ENCODE results near the gene NES. TPM values are rescaled to one million over a fixed set of nuclear protein-coding genes. Genes with fewer than 3 reads are reported as not detected.

The NES gene, protein sequence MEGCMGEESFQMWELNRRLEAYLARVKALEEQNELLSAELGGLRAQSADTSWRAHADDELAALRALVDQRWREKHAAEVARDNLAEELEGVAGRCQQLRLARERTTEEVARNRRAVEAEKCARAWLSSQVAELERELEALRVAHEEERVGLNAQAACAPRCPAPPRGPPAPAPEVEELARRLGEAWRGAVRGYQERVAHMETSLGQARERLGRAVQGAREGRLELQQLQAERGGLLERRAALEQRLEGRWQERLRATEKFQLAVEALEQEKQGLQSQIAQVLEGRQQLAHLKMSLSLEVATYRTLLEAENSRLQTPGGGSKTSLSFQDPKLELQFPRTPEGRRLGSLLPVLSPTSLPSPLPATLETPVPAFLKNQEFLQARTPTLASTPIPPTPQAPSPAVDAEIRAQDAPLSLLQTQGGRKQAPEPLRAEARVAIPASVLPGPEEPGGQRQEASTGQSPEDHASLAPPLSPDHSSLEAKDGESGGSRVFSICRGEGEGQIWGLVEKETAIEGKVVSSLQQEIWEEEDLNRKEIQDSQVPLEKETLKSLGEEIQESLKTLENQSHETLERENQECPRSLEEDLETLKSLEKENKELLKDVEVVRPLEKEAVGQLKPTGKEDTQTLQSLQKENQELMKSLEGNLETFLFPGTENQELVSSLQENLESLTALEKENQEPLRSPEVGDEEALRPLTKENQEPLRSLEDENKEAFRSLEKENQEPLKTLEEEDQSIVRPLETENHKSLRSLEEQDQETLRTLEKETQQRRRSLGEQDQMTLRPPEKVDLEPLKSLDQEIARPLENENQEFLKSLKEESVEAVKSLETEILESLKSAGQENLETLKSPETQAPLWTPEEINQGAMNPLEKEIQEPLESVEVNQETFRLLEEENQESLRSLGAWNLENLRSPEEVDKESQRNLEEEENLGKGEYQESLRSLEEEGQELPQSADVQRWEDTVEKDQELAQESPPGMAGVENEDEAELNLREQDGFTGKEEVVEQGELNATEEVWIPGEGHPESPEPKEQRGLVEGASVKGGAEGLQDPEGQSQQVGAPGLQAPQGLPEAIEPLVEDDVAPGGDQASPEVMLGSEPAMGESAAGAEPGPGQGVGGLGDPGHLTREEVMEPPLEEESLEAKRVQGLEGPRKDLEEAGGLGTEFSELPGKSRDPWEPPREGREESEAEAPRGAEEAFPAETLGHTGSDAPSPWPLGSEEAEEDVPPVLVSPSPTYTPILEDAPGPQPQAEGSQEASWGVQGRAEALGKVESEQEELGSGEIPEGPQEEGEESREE (N-terminal part only)
- polyA plus RNA-seq (ENCODE audit: insufficient read length), result 146 TPM
- long read RNA-seq, donor 1, full-length matches to known transcripts, result 52 of 60 reads
- long read RNA-seq, donor 1, partial matches to known transcripts, result 8 of 60 reads
- long read RNA-seq, donor 1, other reads (novel, unspliced or antisense), result 0 of 60 reads
- long read RNA-seq, donor 2, full-length matches to known transcripts, result 25 of 25 reads
- long read RNA-seq, donor 2, partial matches to known transcripts, result 0 of 25 reads
- long read RNA-seq, donor 2, other reads (novel, unspliced or antisense), result 0 of 25 reads
- long read RNA-seq, donor 3, full-length matches to known transcripts, result 21 of 21 reads
- long read RNA-seq, donor 3, partial matches to known transcripts, result 0 of 21 reads
- long read RNA-seq, donor 3, other reads (novel, unspliced or antisense), result 0 of 21 reads
- long read RNA-seq, donor 4, full-length matches to known transcripts, result 1 of 1 reads
- long read RNA-seq, donor 4, partial matches to known transcripts, result 0 of 1 reads
- long read RNA-seq, donor 4, other reads (novel, unspliced or antisense), result 0 of 1 reads
- long read RNA-seq, donor 5, full-length matches to known transcripts, result 34 of 34 reads
- long read RNA-seq, donor 5, partial matches to known transcripts, result 0 of 34 reads
- long read RNA-seq, donor 5, other reads (novel, unspliced or antisense), result 0 of 34 reads
- long read RNA-seq, donor 6, full-length matches to known transcripts, result 36 of 36 reads
- long read RNA-seq, donor 6, partial matches to known transcripts, result 0 of 36 reads
- long read RNA-seq, donor 6, other reads (novel, unspliced or antisense), result 0 of 36 reads
- long read RNA-seq, donor 7, full-length matches to known transcripts, result 46 of 46 reads
- long read RNA-seq, donor 7, partial matches to known transcripts, result 0 of 46 reads
- long read RNA-seq, donor 7, other reads (novel, unspliced or antisense), result 0 of 46 reads
- long read RNA-seq, donor 8, full-length matches to known transcripts, result 3 of 3 reads
- long read RNA-seq, donor 8, partial matches to known transcripts, result 0 of 3 reads
- long read RNA-seq, donor 8, other reads (novel, unspliced or antisense), result 0 of 3 reads

DNA sequence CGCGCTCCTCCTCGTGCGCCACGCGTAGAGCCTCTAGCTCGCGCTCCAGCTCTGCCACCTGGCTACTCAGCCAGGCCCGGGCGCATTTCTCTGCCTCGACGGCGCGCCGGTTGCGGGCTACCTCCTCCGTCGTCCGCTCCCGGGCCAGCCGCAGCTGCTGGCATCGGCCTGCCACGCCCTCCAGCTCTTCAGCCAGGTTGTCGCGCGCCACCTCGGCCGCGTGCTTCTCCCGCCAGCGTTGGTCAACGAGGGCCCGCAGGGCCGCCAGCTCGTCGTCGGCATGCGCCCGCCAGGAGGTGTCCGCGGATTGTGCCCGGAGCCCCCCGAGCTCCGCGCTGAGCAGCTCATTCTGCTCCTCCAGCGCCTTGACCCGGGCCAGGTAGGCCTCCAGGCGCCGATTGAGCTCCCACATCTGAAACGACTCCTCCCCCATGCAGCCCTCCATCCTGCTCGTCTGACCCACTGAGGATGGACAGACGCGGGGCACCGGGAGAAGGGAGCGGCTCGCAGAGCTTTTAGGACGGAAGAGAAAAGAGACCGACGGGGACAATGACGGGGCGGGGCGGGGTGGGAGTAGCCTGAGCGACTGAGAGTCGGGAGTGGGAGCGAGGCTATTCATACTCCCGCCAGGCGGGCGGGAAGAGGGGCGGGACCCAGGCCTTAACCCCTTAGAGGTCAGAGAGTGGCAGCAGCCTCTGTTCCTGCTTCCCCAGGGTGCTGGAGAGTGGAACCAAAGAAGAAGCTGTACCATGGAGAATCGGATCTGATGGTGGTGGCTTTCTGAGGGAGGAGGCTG lies at the start of gene NES:
Gene NES, minus strand, starts transcription at position 588 of the 796 bp plus-strand sequence. Its CDS starts 143 bp downstream, at position 445.
- no peak for DNase-seq

DNA sequence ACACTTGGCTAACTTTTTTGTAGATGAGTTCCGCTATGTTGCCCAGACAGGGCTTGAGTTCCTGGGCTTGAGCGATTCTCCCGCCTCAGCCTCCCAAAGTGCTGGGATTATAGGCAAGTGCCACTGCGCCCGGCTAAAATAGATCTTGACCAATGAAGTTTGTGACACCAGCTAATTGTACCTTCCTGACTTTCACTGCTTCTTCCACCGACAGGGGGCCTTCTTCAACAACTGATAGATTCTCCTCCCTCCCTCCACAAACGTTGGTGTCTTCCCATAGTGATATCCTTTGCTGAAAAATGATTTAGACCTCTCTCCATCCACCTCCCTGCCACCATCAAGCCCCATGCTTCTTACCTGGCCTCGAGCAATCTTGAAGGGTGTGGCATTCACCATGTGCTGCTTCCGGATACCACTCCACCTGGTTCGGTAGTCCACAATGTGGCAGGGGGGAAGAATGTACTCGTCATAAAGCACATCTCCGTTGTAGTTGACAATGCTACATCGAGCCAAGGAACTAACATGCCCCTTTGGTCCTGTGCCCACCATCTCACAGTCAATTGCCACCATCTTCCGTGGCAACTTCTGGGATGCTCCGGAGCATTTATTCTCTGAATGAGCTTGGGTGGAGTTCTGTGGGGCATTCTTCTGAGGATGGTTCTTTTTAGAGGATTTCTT lies 49.5 kb upstream of the NES start:
- DNase-seq, result no peak

DNA sequence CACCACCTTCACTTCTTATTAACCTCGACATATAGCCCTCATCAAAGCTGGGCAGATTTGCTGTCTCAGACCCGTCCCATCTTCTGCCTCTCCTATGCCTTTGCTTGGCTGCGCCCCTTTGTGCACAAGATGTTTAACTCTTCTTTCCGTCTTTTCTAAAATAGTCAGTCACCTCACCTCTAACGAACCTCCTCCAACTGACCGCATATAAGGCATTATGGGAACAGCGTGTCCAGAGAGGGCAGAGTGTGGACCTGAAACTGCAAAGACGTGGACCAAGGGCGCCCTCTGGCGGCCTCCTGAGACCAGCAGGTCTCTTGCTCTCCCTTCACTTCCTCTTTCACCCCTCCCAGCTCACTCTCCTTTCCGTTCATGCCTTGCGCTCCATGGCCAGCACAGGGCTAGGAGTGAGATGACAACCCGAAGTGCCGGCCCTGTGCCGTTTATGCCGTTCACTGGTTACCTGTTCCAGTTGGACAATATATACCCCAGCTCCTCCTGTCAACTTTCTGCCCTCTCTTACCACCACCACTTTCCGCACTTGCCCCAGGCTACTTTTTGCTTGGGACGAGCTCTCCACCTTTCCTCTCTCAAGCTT lies 48.6 kb upstream of the NES start:
- peak; percentile 89 for DNase-seq

DNA sequence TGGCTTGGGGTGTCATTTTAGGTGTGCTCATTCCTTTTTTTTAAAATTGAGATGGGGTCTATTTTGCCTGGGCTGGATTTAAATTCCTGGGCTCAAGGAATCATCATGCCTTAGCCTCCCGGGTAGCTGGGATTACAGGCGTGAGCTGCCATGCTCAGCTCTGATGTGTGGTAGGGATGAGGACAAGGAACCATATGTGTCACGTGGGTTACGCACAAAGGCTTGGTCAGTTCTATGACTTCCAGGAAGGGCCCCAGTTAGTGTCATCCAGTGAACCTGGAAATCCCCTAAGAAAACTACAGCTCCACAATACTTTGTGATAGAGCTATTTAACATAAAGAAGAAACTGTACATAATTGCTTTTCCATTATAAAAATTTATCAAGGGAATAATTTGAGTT lies 44.3 kb upstream of the NES start:
- no peak for DNase-seq

DNA sequence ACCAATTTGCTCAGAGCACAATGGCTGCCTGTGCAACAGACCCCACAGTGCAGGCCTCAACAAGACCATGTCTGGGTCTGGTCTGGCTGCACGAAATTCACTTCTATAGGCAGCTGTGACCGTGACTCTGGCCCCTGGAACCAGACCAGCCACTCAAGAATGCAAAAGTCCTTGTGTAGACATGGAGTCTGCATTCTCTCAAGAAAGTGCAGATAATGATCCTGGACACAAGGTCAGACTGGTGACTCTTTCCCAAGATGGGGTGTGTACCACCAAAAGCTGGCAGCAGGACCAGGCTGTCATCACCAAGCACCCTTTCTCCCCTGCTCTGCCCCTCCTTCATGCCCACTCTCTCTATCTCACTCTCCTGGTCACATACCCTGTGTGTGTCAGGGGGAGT lies 43.9 kb upstream of the NES start:
- DNase-seq, result no peak

DNA sequence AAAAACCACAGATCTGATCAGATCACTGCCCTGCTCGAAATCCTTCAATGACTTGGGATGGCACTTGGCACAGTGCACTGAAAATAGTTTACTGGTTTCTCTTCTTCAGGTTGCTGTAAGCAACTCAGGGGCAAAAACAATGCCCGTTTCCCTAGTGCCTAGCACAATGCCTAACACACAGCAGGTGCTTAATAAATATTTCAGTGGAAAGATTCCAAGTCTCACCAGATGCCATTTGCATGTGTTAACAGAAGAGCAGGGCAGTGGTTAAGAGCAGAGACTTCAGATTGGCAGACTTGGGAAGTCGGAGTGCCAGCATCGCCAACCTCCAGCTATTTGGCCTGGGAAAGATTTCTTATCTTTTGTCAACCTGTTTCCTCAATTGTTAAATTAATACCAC lies 40.1 kb upstream of the NES start:
- no peak for DNase-seq

DNA sequence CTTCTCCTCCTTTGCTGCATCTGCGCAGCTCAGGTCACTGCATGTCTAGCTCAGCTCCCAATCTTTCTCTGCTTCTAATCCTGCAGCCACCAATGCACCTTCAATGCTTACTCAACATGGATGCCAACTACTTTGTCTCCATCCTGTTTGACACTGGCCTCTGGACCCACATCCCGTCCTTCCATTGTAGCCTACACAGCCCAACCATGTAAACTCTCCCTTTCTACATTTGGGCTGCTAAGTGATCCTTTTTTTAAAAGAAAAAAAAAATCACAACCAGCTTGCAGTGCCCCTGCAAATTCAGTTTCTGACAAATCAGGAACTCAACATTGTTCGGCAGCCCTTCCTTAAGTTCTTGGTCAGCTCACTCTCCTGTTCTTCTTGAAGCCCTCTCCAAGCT lies 37.6 kb upstream of the NES start:
- DNase-seq, result no peak

DNA sequence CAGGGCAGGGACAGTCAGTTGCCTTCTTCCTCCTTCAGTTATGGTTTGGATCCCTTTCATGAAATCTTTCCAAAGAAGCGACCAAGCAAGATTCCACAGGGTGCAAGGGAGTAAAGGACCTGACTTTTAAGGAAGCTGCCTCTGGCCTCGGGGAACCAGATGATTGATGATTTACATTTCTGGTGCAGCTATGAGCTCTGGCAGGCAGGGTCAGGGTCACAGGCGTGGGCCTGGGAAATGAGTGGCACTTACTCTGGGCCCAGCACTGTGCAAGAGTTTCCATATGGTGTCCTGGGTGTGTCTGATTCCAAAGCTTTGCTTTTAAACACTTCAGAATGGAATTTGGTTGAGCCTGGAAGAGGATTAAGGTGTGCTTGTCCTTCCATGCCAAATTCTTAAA lies 35.4 kb upstream of the NES start:
- no peak for DNase-seq

DNA sequence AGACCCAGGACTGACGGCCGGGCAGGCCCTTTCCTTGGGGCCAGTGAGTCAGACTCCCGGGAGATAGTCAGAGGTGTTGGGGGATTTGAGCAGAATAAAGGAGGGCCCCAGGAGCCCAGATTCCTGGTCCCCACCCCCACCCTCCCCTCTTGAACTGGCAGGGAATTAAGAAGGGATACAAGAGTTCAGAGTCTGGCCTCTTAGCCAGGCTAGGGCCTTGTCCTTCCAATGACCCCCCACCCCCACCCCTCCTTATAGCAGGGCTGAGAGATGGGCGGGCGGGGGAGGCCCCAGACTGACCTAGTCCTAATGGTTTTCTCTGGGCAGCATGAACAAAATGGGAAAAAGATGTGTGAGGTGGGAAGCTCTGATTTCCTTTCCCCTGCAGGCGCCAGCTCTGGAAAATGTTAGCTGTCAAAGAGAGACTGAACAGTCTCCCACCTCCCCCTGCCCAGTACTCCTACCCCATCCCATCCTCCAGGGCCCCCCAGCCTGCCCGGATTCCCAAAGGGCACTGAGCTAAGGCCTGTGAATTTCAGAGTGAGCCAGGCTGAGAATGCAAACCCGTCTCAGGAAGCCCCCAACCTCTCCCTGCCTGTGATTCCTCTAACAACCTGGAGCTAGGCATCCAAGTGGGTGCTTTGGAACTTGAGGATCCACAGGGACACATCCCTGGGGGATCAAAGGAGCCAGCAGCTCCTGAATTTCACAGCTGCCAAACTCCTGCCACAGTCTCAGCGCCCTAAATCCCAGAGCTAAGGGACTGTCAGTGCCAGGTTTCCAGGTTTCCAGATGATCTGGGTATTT lies 34.0 kb upstream of the NES start:
- no peak for DNase-seq

DNA sequence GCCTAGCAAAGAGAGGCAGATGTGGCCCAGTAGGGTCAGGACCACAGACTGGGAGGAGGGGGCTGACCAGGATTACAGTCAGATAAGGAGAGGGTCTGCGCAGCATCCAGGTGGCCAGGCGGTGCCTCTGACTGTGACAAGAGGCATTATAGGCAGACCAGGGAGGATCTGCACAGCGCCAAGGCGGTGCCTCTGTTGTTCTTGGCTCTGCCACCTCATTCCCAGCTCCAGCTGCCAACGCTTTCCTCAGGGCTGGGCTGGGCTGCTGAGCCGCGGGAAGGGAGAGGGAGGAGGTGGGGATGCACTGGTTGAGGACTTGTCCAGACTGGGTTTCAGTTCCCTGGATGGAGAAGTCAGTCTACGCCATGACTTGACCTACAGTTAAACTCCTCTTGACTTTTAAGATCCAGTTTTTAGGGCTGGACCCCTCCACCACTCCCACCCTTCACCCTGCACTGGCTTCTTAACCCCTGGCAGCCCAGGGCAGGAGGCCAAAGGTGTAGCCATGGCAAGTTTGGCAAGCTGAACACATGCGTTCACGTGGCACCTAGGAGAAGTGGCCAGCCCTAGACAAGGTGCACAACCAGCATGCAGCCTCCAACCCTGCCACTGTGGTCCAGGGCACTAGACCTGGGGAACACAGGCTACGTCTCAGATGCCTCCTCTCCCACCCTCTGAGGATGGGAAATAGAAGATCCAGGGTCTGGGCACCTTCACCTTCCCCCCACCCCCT lies 32.7 kb upstream of the NES start:
- no peak for DNase-seq

DNA sequence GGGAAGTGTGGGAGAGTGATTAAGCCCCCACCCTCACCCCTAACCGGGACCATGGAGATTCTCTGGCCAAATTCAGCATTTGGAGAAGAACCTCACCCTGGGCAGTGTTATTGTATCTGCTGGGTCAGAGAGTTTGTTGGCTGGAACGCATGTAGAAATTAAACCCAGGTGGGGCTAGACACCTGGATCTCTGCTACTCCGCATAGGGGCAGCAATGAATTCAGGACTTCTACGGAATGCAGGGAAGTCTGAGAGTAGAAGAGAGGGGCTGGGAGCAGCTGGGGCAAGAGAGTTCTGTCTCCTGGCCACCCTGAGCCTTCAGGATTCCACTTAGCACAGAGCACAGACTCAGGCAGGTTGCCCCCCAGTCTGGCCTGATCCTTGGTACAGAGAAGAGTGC lies 31.8 kb upstream of the NES start:
- DNase-seq, result no peak

DNA sequence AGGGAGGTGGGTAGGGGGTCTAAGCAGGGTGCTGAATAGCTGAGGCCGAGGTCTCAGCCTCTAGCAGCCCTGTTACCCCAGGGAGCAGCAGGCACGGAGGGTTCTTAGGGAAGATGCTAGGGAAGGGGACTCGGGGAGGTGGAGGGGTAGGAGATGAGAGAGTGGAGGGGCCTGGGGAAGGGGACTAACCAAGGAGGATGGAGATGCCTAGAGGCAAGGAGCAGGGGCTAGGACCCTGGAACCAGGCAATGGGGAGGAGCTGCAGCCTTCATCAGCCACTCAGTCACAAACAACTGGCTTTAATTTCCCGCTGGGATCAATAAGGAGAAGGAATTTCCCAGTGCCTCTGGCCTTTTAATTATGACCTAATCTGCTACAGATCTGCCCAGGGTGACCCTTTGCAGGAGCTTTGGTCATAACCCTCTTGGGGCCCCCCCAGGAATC lies 31.0 kb upstream of the NES start:
- no peak for DNase-seq

DNA sequence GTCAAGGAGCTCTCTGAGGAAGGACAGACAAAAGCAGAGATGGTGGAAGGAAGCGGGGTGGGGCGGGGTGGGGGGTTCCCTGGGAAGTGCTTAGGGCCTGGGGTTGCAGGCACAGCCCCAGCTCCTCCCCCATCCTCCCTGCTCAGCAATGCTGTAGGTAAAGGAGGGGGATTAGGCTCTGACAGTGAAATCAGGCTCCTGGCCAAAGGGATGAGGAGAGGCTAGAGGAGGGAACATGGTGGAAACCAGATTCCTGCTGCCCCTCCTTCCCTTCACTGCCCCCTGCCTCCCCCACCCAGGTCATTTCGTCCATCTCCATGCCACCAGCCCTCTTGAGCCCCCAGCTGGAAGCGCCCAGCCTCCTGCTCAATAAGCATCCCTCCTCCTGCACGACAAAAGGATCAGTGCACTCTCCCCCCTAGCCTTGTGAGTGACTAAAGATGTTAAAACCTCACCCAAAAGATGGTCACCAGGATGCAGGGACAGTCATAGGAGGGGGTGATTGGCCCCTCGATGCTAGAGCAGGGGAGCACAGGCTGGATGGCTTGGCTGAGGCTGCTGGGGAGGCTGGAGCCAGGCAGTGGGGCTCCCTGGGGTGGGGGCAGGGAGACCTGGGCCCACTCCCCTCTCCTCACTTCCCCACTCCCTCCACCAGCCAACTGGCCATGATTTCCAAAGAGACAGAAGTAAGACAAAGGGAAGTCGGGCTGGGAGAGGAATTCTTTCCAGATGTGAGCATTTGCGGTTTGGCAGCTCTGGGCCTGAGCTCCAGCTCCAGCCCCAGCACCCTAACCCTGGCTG lies 30.4 kb upstream of the NES start:
- DNase-seq, result no peak

DNA sequence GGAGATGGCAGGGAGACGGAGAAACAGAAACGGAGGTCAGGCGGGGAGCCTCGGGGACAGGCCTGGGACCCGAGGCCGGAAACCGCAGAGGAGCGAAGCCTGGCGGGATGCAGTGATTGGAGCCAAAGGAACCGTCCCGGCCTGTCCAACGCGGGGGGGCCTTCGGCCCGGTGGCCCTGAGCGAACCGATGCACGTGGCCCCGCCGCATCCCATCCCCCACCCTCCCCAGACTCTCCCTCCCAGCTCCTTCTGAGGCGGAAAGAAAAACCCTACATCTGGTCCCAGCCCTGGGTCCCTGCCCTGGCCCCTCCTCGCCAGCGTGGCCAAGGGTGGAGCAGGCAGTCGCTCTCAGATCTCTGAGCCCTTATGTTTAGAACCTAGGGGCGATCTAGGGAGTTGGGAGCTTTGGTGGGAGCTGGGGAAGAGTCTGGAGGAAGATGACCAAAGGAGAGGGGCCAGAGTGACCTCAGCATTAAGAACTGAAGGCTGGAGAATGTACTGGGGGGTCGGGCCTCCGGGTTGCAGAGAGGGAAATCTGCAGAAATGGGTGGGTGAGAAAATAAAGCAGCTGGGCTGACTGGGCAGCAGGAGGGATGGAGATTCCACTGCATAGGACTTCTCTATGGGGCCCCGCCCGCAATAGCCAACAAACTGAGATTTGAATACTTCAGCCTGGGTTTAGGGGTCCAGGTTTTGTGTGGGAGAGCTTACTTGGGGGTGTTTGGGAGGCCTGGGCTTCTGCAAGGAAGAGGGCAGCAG lies 29.6 kb upstream of the NES start:
- no peak for DNase-seq

All from left kidney (tissue), 8 donors.